HS-5 (cell line): ENCODE results near the gene LTBP2.
"Not testable (repeated sequence)": the region's sequence is repeated elsewhere in the genome, so short reads cannot be mapped to it uniquely, and the experiment has no call there.

Experiments
- DNase-seq: peaks from one replicate; pipeline ENCODE4 v3.0.0-alpha.2; 2012; ENCODE audit warnings: low read depth

Gene LTBP2

DNA sequence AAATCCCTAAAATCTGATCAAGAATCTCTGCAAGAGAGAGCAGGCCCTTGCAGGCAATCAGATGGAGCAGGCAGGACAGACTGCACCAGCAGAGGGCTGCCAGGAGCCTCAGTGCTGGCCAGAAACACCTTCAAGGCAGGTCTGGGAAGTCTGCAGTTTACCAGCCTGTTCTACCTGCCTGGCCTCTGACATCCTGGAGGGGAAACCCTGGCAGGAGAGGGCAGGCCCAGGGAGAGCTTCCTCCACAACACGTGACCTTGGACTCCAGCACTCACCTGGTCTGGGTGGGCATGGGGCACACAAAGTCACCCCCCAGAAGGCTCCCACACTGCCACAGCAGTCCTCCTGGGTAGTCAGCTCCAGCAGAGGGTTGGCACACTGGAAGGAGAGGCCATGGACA is 62.4 kb downstream of the LTBP2 start:
- no peak for DNase-seq

DNA sequence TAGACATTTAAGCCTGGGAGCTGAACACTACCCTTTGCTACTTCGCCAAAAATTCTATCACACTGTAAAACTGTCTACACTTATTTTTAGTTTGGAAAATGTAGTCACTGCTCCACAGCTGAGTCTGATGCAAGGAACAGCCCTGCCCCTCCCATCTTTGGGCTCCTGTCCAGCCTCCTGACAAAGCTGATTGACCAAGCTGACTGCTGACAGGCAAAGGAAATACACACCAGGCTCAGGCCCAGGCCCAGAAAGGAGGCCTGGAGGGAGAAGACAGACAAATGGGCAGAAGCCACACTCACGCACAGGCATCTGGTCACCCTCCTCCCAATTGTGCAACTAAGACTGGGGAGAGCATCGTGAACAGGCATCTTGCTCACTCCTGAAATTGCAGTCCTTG is 63.2 kb downstream of the LTBP2 start:
- DNase-seq = no peak

- DNase-seq = no peak
Measured at GRCh38 chr14:74547331-74547927, 64.6 kb downstream of the LTBP2 start.

- no peak for DNase-seq
Measured at GRCh38 chr14:74546416-74546815, 65.6 kb downstream of the LTBP2 start.

DNA sequence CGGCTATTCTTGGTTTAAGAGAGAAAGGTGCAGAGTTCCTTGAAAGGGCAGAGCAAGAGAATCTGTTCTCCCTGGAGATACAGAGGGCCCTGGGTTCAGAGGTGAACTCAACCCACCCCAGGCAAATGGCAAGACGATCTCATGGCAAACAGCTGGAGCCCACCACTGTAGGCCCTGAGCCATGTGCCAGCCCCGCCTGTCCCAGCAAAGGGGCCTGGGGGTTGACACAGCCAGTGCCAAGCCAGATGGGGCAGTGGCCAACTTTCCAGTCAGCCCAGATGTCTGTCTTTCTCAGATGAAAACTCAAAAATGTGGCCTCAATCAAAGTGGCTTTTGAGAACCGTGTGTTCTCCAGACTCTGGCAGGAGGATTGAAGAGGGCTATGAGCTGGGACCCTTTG is 66.7 kb downstream of the LTBP2 start:
- no peak for DNase-seq

GRCh38 chr14:74543771-74544438 is 68.1 kb downstream of the LTBP2 start:
- no peak for DNase-seq

GRCh38 chr14:74542056-74542685 is 69.9 kb downstream of the LTBP2 start:
- DNase-seq = no peak

- DNase-seq = no peak
Measured at GRCh38 chr14:74541225-74541624, 70.8 kb downstream of the LTBP2 start.

DNA sequence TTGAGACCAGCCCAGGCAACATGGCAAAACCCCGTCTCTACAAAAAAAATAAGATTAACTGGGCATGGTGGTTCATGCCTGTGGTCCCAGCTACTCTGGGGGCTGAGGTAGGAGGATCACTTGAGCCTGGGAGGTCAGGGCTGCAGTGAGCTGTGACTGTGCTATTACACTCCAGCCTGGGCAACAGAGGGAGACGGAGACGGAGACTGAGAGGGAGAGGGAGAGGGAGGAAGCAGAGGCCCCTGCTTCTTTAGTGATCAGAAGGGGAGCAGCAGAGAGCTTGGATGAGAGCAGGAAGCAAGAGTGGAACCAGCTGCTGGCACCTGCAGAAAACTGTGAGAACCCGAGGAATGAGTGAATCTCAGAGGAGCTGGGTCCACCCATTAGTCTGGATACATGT is 72.5 kb downstream of the LTBP2 start:
- no peak for DNase-seq

DNA sequence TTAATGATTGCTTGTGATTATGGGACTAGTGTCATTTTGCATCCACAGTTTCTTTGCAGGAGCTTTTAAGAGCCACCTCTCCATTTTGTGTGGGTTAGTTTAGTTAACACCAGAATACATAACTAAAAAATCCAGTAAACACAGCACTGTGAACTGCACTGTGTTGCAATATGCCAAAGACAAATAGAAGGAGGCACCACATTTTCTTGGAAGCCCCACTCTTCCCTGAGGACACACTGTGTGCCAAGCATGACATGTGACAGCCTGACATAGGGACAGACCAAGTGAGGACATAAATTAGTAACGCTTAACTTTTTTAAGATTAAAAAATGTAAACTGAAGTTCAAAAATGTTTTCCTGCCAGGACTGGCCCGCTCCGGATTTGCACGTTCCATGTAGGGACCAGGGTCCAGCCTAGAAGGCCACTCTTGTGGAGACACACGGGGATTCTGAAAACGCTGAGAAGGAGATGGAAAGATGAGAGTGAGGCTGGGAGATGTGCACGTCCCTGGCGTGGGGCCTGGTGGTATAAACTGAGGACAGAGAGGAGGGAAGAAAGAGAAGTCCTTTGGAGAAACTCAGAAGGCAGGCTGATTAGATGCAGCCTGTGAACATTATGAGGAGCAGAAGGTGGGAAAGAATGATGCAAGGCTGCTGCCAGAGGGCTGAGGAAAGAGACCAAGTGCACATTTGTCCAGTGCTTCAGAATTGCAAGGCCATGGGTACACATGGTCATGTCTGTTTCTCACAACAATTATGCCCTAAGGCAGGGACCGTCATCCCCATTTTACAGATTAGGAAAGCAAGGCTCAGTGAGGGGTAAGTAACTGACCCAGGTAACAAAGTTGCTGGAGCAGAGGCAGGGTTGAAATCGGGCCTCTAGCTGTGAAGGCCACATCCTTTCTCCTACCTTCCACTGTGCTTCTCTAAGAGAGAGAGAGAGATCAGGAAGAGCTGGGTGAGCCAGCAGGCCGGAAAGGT is 73.3 kb downstream of the LTBP2 start:
- no peak for DNase-seq

GRCh38 chr14:74536336-74536735 is 75.7 kb downstream of the LTBP2 start:
- DNase-seq = not testable (repeated sequence)

- no peak for DNase-seq
Measured at GRCh38 chr14:74535756-74536325, 76.2 kb downstream of the LTBP2 start.

- DNase-seq = no peak
Measured at GRCh38 chr14:74533576-74533975, 78.5 kb downstream of the LTBP2 start.

DNA sequence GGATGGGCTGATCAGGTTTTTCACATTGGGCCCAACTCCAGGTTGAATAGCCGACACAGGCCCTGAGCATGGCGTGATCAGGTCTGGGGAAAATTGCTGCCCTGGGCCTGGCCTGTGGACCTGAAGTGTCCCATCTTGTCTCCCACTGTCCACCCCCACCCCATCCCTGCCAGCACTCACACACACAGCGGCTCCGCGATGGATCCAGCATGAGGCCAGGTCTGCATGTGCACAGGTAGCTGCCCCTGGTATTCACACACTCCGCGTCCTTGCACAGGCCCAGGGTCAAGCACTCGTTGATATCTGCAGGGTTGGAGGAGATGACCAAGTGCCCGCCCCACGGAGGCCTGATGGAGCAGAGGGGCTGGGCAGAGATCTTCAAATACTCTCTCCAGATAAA is 79.8 kb downstream of the LTBP2 start:
- no peak for DNase-seq

- no peak for DNase-seq
Measured at GRCh38 chr14:74531467-74531866, 80.6 kb downstream of the LTBP2 start.

GRCh38 chr14:74531006-74531405 is 81.0 kb downstream of the LTBP2 start:
- no peak for DNase-seq

DNA sequence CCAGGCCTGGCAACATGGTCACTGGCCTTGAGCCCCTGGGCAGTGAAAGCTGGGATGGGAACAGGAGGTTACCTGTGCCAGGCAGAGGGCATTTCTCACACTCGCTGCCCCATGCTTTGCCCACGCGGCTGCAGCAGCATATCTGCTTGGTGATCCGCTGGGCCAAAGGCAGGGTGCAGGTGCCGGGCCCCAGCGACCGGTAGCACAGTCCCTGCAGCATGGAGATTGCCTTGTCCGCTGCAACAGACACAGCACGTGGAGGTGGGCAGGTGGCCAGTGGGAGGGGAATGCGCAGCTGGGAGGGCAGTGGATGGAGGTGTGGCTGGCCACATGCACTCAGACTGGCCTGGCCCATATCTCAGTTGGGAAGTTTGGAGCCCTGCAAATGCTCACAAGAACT is 83.2 kb downstream of the LTBP2 start:
- no peak for DNase-seq

- DNase-seq = no peak
Measured at GRCh38 chr14:74528406-74528805, 83.6 kb downstream of the LTBP2 start.

GRCh38 chr14:74527736-74528280 is 84.2 kb downstream of the LTBP2 start:
- DNase-seq = no peak

GRCh38 chr14:74526854-74527585 is 85.0 kb downstream of the LTBP2 start:
- no peak for DNase-seq

DNA sequence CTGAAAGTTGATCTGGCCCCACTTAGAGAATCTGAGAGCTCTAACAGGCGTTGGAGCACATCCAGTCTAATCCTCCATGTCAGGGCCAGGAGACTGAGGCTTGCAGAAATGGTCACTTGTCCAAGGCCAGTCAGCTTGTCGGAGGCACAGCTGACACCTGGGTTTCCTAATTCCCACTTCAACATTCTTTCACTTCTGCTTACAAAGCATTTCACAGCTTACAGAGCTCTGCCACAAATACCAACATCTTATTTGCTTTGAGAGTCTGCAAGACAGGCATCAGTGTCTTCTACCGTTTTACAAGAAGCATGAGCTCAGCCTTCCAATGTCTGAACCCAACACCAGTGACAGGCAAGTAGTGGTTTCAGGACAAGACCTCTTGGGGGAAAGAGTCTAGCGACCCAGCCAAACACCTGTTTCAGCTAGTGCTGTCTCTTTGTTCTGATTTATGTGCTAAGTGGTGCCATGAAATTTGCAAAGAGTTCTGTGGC is 86.6 kb downstream of the LTBP2 start:
- DNase-seq = no peak
